H9 (cell line): Measurements from ENCODE around the gene MYO3A. TPM values are rescaled to one million over a fixed set of nuclear protein-coding genes. Genes with fewer than 3 reads are reported as not detected.
A peak's percentile ranks its signal among the peaks of the same experiment; 100 is the strongest.

Experiments
- DNase-seq: peaks from one replicate; pipeline ENCODE4 v3.0.0-alpha.2; 2017
- H2AFZ ChIP-seq: one replicate; pipeline ENCODE4 v1.6.1; 2013; ENCODE audit warnings: mild to moderate bottlenecking, low read length, control low read depth, moderate library complexity
- H2AK5ac ChIP-seq: 2 replicates; pipeline ENCODE4 v1.6.1; 2013; ENCODE audit warnings: low read length, control low read depth, mixed read lengths; ENCODE audit not compliant: insufficient read length
- H2BK120ac ChIP-seq: one replicate; pipeline ENCODE4 v1.6.1; 2013; ENCODE audit warnings: low read depth, mild to moderate bottlenecking, low read length, control low read depth, inconsistent platforms; ENCODE audit not compliant: poor library complexity, severe bottlenecking
- H2BK12ac ChIP-seq: 2 replicates; pipeline ENCODE4 v1.6.1; 2013; ENCODE audit warnings: low read length, control low read depth, mixed read lengths, low read depth; ENCODE audit not compliant: insufficient read length
- H2BK15ac ChIP-seq: 2 replicates; pipeline ENCODE4 v1.6.1; 2013; ENCODE audit warnings: low read depth, low read length, control low read depth
- H2BK20ac ChIP-seq: one replicate; pipeline ENCODE4 v1.6.1; 2013; ENCODE audit warnings: low read depth, mild to moderate bottlenecking, low read length, control low read depth, inconsistent platforms; ENCODE audit not compliant: poor library complexity, severe bottlenecking
- H2BK5ac ChIP-seq: 2 replicates; pipeline ENCODE4 v1.6.1; 2013; ENCODE audit warnings: low read length, control low read depth, mixed read lengths; ENCODE audit not compliant: insufficient read length
- H3K14ac ChIP-seq: 2 replicates; pipeline ENCODE4 v1.6.1; 2013; ENCODE audit warnings: low read length, control low read depth; ENCODE audit not compliant: insufficient read depth
- H3K18ac ChIP-seq: 2 replicates; pipeline ENCODE4 v1.6.1; 2013; ENCODE audit warnings: low read depth, mild to moderate bottlenecking, mixed read lengths, low read length, control low read depth; ENCODE audit not compliant: insufficient read length
- H3K23ac ChIP-seq: 2 replicates; pipeline ENCODE4 v1.6.1; 2013; ENCODE audit warnings: low read length, control low read depth, mixed read lengths, low read depth; ENCODE audit not compliant: insufficient read length
- H3K23me2 ChIP-seq: 2 replicates; pipeline ENCODE4 v1.6.1; 2013; ENCODE audit warnings: low read depth, mild to moderate bottlenecking, mixed read lengths, low read length, control low read depth; ENCODE audit not compliant: insufficient read length, poor library complexity, severe bottlenecking
- H3K27ac ChIP-seq: 2 replicates; pipeline ENCODE4 v1.5.1; 2013; ENCODE audit warnings: low read length, control low read depth, mixed read lengths, low read depth; ENCODE audit not compliant: insufficient read length
- H3K27me3 ChIP-seq: 2 replicates; pipeline ENCODE4 v1.6.1; 2013; ENCODE audit warnings: low read length, control low read depth, inconsistent platforms; ENCODE audit not compliant: insufficient read depth
- H3K4ac ChIP-seq: 2 replicates; pipeline ENCODE4 v1.6.1; 2013; ENCODE audit warnings: low read depth, mild to moderate bottlenecking, control low read depth, inconsistent platforms, low read length, moderate library complexity
- H3K4me1 ChIP-seq: 2 replicates; pipeline ENCODE4 v1.6.1; 2013; ENCODE audit warnings: low read length, control low read depth, inconsistent platforms; ENCODE audit not compliant: insufficient read depth
- H3K4me2 ChIP-seq: 2 replicates; pipeline ENCODE4 v1.6.1; 2013; ENCODE audit warnings: low read length, control low read depth, mixed read lengths; ENCODE audit not compliant: insufficient read length, insufficient read depth
- H3K56ac ChIP-seq: 2 replicates; pipeline ENCODE4 v1.6.1; 2013; ENCODE audit warnings: low read depth, mild to moderate bottlenecking, mixed read lengths, low read length, control low read depth; ENCODE audit not compliant: insufficient read length
- H3K79me1 ChIP-seq: 2 replicates; pipeline ENCODE4 v1.6.1; 2013; ENCODE audit warnings: low read depth, mild to moderate bottlenecking, moderate library complexity, low read length, control low read depth, inconsistent platforms; ENCODE audit not compliant: insufficient read depth, poor library complexity, severe bottlenecking
- H3K79me2 ChIP-seq: 2 replicates; pipeline ENCODE4 v1.6.1; 2013; ENCODE audit warnings: low read length, control low read depth, inconsistent platforms; ENCODE audit not compliant: insufficient read depth
- H3K9ac ChIP-seq: 2 replicates; pipeline ENCODE4 v1.6.1; 2013; ENCODE audit warnings: low read length, control low read depth, mixed read lengths; ENCODE audit not compliant: insufficient read length; ENCODE audit errors: extremely low read depth
- H3K9me3 ChIP-seq: one replicate; pipeline ENCODE4 v1.6.1; 2013; ENCODE audit warnings: low read depth, low read length, inconsistent platforms; ENCODE audit not compliant: control insufficient read depth
- H3T11ph ChIP-seq: one replicate; pipeline ENCODE4 v1.6.1; 2013; ENCODE audit warnings: mild to moderate bottlenecking, low read length, control low read depth, inconsistent platforms
- H4K20me1 ChIP-seq: one replicate; pipeline ENCODE4 v1.6.1; 2013; ENCODE audit not compliant: control insufficient read depth, insufficient read length, insufficient read depth
- H4K5ac ChIP-seq: 2 replicates; pipeline ENCODE4 v1.6.1; 2013; ENCODE audit warnings: low read depth, mild to moderate bottlenecking, mixed read lengths, low read length, control low read depth; ENCODE audit not compliant: insufficient read length
- H4K8ac ChIP-seq: replicated peaks from 2 replicates; pipeline ENCODE4 v1.6.1; 2013; ENCODE audit warnings: low read length, control low read depth, mixed read lengths, low read depth; ENCODE audit not compliant: insufficient read length
- H4K91ac ChIP-seq: 2 replicates; pipeline ENCODE4 v1.6.1; 2013; ENCODE audit warnings: low read depth, mild to moderate bottlenecking, moderate library complexity, mixed read lengths, low read length, control low read depth; ENCODE audit not compliant: insufficient read length
- H3K27ac Mint-ChIP-seq, 3 experiments: 2 replicates in 2 of 3; 3 replicates in 1 of 3; pipeline ENCODE4 v1.8.0; 2020 to 2021; ENCODE audit warnings: mixed read lengths in 3 of 3, mild to moderate bottlenecking in 1 of 3, moderate library complexity in 1 of 3
- H3K27me3 Mint-ChIP-seq: 2 replicates; pipeline ENCODE4 v1.8.0; 2021; ENCODE audit warnings: low read depth, mild to moderate bottlenecking, moderate library complexity, mixed read lengths
- H3K36me3 Mint-ChIP-seq, 3 experiments: 2 replicates in 2 of 3; 3 replicates in 1 of 3; pipeline ENCODE4 v1.8.0; 2020 to 2021; ENCODE audit warnings: low read depth in 3 of 3, mixed read lengths in 3 of 3; ENCODE audit not compliant: insufficient read depth in 1 of 3
- H3K4me1 Mint-ChIP-seq, 2 experiments: 2 replicates each; pipeline ENCODE4 v1.8.0; 2020; ENCODE audit warnings: mixed read lengths in 2 of 2
- H3K4me3 Mint-ChIP-seq, 2 experiments: 2 replicates in 1 of 2; 3 replicates in 1 of 2; pipeline ENCODE4 v1.8.0; 2020 to 2021; ENCODE audit warnings: mild to moderate bottlenecking in 2 of 2, mixed read lengths in 2 of 2, moderate library complexity in 1 of 2
- H3K9me3 Mint-ChIP-seq, 2 experiments: 2 replicates in 1 of 2; 3 replicates in 1 of 2; pipeline ENCODE4 v1.8.0; 2020; ENCODE audit warnings: mild to moderate bottlenecking in 2 of 2, mixed read lengths in 2 of 2, moderate library complexity in 1 of 2
- CTCF ChIP-seq: fragments of 200-600 bp; sonication (generic); conservative IDR thresholded peaks from 3 replicates; pipeline ENCODE4 v1.8.0; 2021; ENCODE audit warnings: antibody characterized with exemption, mild to moderate bottlenecking
- WGBS: extraction: QIAGEN DNeasy Blood & Tissue Kit; methylation state at CpG from one replicate; pipeline ENCODE4 v1.1.7; 2013; ENCODE audit warnings: missing lambda C conversion rate, low lambda C conversion rate, mixed read lengths; ENCODE audit not compliant: insufficient read length; ENCODE audit errors: extremely low coverage; 5-methylcytosine and 5-hydroxymethylcytosine counted together
- total RNA-seq: library from RNA; stranded (reverse); gene quantifications from 2 replicates; pipeline ENCODE4 v1.2.1, GENCODE V29; 2021

MYO3A gene
- total RNA-seq, 1 experiment from 2014 or later: 4.3 TPM

GRCh38 chr10:26157734-26158133 lies 223.7 kb downstream of the MYO3A start:
- Histone ChIP-seq H3T11ph (no peak overlapping the region), H2AK5ac (no peak overlapping the region), H3K4ac (no peak overlapping the region), H3K9ac (no peak overlapping the region), H3K4me1 (peaks cover 3% of the 10 kb centered on the region; the same call in 1 of the 2 replicates), H2BK5ac (no peak overlapping the region), H3K23me2 (no peaks in the 10 kb centered on the region), H2BK20ac (no peak overlapping the region), H2BK12ac (no peak overlapping the region), H4K20me1 (no peaks in the 10 kb centered on the region), H3K56ac (no peak overlapping the region), H2BK15ac (no peak overlapping the region), H3K79me1 (no peaks in the 10 kb centered on the region), H3K9me3 (no peaks in the 10 kb centered on the region), H3K79me2 (no peaks in the 10 kb centered on the region), H3K18ac (no peak overlapping the region), H4K91ac (no peak overlapping the region), H3K14ac (no peak overlapping the region), H4K8ac (no peak overlapping the region), H2AFZ (no peak overlapping the region), H2BK120ac (no peak overlapping the region), H4K5ac (no peak overlapping the region), H3K27ac (no peak overlapping the region), H3K23ac (no peak overlapping the region), H3K4me2 (no peak overlapping the region), H3K27me3 (no peaks in the 10 kb centered on the region)
- H3K27me3 Mint-ChIP-seq: no peaks in the 10 kb centered on the region
- H3K4me1 Mint-ChIP-seq: peaks cover 5 to 6% of the 10 kb centered on the region in 2 experiments
- H3K27ac Mint-ChIP-seq: no peak overlapping the region
- no peak for DNase-seq
- H3K36me3 Mint-ChIP-seq: no peaks in the 10 kb centered on the region
- H3K4me3 Mint-ChIP-seq: no peak overlapping the region
- peak; percentile 51 for TF ChIP-seq CTCF
- no CpG with 5 or more reads among the region's 4 CpGs for WGBS
- no peaks in the 10 kb centered on the region for H3K9me3 Mint-ChIP-seq
